ENCODE measurements around the gene TTLL6. TPM values are rescaled to one million over a fixed set of nuclear protein-coding genes. Genes with fewer than 3 reads are reported as not detected.

TTLL6 gene
- total RNA-seq, 2 donors from 2014 or later: 0.49 to 2.1 TPM

DNA sequence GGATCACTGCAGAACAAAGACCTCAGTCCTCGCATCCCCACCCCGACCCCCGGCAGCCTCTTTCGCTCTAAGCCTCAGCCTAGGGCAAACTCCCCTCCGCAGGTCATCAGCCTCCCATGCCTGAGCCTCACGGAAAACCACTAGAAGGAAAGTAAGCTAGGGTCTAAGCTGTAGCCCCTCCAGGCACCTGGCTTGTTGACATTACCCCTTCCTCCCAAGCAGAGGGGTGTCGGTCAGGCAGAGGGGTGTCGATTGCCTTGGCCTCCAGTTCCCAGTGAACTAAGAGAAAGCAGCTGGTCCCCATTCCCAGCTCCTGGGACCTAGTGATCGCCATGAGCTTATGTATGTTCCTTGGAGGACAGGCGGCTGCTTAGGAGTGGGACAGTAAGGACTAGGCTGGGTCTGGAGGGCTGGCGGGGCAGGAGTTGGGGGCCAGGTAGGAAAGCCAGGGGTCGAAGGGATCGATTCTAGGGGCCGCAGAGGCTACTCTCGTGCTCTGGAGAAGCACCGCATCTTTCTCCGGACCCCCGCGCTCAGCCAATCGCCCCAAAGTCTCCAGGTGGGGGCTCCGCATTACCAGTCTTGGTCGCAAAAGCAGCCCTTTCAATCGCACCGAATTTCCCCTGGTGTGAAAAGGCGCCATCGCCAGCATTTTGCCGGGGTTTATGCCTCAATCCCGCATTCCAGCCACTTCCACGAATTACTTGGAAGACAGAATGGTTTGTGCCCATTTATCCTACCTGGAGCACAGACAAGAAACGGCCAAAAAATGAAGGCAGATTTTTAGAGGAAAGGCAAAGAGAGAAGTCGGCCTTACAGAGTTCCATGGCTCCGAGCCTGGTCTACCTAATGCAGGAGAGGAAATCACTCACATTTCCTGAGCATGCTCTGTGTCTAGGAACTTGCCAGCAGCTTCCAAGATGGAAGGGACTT is 67.1 kb downstream of the TTLL6 start:
- TF ChIP-seq, protein P1, sequence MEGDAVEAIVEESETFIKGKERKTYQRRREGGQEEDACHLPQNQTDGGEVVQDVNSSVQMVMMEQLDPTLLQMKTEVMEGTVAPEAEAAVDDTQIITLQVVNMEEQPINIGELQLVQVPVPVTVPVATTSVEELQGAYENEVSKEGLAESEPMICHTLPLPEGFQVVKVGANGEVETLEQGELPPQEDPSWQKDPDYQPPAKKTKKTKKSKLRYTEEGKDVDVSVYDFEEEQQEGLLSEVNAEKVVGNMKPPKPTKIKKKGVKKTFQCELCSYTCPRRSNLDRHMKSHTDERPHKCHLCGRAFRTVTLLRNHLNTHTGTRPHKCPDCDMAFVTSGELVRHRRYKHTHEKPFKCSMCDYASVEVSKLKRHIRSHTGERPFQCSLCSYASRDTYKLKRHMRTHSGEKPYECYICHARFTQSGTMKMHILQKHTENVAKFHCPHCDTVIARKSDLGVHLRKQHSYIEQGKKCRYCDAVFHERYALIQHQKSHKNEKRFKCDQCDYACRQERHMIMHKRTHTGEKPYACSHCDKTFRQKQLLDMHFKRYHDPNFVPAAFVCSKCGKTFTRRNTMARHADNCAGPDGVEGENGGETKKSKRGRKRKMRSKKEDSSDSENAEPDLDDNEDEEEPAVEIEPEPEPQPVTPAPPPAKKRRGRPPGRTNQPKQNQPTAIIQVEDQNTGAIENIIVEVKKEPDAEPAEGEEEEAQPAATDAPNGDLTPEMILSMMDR (conservative IDR thresholded peaks at IDR 0.05): no peak
- Mint-ChIP-seq H3K4me1 (peaks cover 16% of the 10 kb centered on the region), H3K27me3 (ENCODE audit: insufficient read depth) (peaks cover 100% of the 10 kb centered on the region), H3K27ac (no peak overlapping the region), H3K36me3 (ENCODE audit: low read depth) (no peaks in the 10 kb centered on the region), H3K9me3 (no peaks in the 10 kb centered on the region), H3K4me3 (no peak overlapping the region)
- peaks cover 100% of the 10 kb centered on the region for H3K27me3 ChIP-seq (ENCODE audit: control insufficient read depth, insufficient read depth, low read length, poor library complexity, severe bottlenecking)
- H3K36me3 ChIP-seq (ENCODE audit: control insufficient read depth, insufficient read depth, low read length): no peaks in the 10 kb centered on the region
- peaks cover 9% of the 10 kb centered on the region for H3K4me1 ChIP-seq (ENCODE audit: control insufficient read depth, insufficient read depth, low read length)
- DNase-seq: peak; percentile 73
- H3K9me3 ChIP-seq (ENCODE audit: control insufficient read depth, low read length): no peaks in the 10 kb centered on the region
- no peak overlapping the region for H3K27ac ChIP-seq (ENCODE audit: low read depth, low read length)
- no peak overlapping the region for H3K4me3 ChIP-seq (ENCODE audit: low read length)
- WGBS, 2 experiments (ENCODE audit: insufficient coverage in 1 of 2, insufficient read length in 1 of 2): 7 to 10% methylated on average over 27 to 32 of the region's 32 CpGs
- H3K9ac ChIP-seq (ENCODE audit: extremely low read depth, low read length, poor library complexity, severe bottlenecking): no peak overlapping the region

DNA sequence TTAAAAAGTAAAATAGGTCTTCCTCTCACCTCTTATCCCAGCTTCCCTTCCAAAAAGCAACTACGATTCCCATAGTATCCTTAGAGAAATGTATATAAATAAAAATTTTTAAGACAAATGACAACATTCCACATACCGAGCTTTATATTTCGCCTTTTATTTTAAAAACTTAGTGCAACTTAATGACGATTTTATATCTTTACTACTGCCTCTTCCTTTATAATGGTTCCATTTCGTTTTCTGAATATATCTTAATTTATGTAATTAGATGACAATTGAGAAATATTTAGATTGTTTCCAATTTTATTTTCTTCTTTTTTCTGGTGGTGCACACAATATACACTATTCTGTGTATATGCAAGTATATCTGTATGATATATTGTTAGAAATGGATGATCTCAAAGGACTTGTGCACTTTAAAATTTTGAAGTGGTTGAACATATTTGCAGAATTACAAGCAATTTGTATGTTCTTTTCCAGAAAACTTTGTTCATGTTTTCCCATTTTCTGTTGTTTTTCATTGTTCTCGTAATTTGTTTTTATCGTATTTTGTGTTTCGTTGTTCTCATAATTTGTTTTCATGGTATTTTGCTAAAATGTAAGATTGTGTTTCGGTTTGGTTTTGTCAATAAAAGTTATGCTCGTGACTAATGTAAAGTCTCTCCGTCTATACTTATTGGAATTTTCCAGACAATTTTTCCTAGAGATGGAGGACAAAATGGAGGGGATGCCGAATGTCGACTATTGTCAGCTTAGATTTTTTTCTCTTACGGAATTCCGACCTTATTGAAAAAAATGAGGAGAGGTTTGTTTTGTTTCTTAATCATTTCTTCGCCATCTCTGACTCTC is 68.1 kb downstream of the TTLL6 start:
- 26 to 30% methylated on average over 3 to 14 of the region's 16 CpGs for WGBS, 2 experiments (ENCODE audit: insufficient coverage in 1 of 2, insufficient read length in 1 of 2)
- no peaks in the 10 kb centered on the region for H3K9me3 Mint-ChIP-seq
- H3K4me3 Mint-ChIP-seq: no peak overlapping the region
- no peak overlapping the region for H3K27ac Mint-ChIP-seq
- H3K27me3 ChIP-seq (ENCODE audit: control insufficient read depth, insufficient read depth, low read length, poor library complexity, severe bottlenecking): peaks cover 100% of the 10 kb centered on the region
- no peaks in the 10 kb centered on the region for H3K9me3 ChIP-seq (ENCODE audit: control insufficient read depth, low read length)
- no peak overlapping the region for H3K4me3 ChIP-seq (ENCODE audit: low read length)
- TF ChIP-seq, protein P1 (conservative IDR thresholded peaks at IDR 0.05): no peak
- H3K4me1 ChIP-seq (ENCODE audit: control insufficient read depth, insufficient read depth, low read length): peaks cover 9% of the 10 kb centered on the region
- H3K27me3 Mint-ChIP-seq (ENCODE audit: insufficient read depth): peaks cover 100% of the 10 kb centered on the region
- peaks cover 16% of the 10 kb centered on the region for H3K4me1 Mint-ChIP-seq
- no peaks in the 10 kb centered on the region for H3K36me3 Mint-ChIP-seq (ENCODE audit: low read depth)
- no peaks in the 10 kb centered on the region for H3K36me3 ChIP-seq (ENCODE audit: control insufficient read depth, insufficient read depth, low read length)
- no peak for DNase-seq
- no peak overlapping the region for H3K9ac ChIP-seq (ENCODE audit: extremely low read depth, low read length, poor library complexity, severe bottlenecking)
- no peak overlapping the region for H3K27ac ChIP-seq (ENCODE audit: low read depth, low read length)

DNA sequence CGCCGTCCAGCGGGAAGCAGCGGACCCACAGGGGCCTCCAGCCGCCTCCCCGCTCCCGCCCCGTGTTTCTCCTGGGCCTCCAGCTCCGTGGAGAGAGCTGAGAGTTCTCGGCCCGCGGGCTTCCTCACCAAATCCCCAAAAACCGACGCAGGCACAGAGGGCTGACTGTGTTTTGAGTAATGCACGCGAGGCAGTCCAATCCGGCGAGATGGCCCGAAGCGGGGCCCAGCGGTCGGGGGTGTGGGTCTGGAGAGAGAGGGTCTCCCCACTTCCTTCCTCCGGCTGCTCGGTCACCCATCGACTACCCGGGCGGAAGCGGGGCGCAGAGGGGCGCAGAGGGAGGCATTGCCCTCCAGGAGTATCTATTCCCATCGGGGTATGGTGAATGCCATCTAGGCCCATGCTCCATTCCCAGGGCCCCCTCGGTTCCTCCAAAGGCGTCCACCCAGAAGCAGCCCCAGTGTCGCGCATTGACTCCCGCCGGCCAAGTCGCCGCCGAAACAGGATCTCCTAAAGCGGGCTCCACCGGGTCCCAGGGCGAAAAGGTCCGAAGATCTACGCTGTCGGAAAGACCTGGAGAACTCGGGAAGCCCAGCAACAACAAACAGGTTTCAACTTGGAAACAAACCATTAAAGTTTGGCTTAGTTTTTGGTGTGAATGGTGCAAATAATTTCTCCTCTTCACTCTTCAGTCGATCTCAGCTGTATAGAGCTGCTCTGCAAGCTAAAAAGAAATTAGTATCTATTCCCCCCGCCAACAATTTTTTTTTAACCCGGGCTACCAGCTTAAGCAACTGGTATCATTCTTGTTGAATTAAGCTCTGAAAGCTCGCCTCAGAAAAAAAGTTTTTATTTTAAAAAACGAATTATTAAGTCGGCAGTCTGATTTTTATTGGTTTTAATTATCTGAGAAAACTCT is 69.3 kb downstream of the TTLL6 start:
- Mint-ChIP-seq H3K36me3 (ENCODE audit: low read depth) (no peaks in the 10 kb centered on the region), H3K27me3 (ENCODE audit: insufficient read depth) (peaks cover 100% of the 10 kb centered on the region), H3K4me1 (peaks cover 13% of the 10 kb centered on the region), H3K27ac (no peak overlapping the region), H3K9me3 (no peaks in the 10 kb centered on the region), H3K4me3 (no peak overlapping the region)
- Histone ChIP-seq H3K27ac (ENCODE audit: low read depth, low read length) (no peak overlapping the region), H3K9ac (ENCODE audit: extremely low read depth, low read length, poor library complexity, severe bottlenecking) (no peak overlapping the region), H3K4me1 (ENCODE audit: control insufficient read depth, insufficient read depth, low read length) (peaks cover 9% of the 10 kb centered on the region), H3K27me3 (ENCODE audit: control insufficient read depth, insufficient read depth, low read length, poor library complexity, severe bottlenecking) (peaks cover 100% of the 10 kb centered on the region), H3K4me3 (ENCODE audit: low read length) (no peak overlapping the region), H3K36me3 (ENCODE audit: control insufficient read depth, insufficient read depth, low read length) (no peaks in the 10 kb centered on the region), H3K9me3 (ENCODE audit: control insufficient read depth, low read length) (no peaks in the 10 kb centered on the region)
- DNase-seq: peak; percentile 84
- TF ChIP-seq, protein P1 (conservative IDR thresholded peaks at IDR 0.05): no peak
- 7 to 8% methylated on average over 24 to 53 of the region's 53 CpGs for WGBS, 2 experiments (ENCODE audit: insufficient coverage in 1 of 2, insufficient read length in 1 of 2)

All from endodermal cell (in vitro differentiated cells).